A549 (cell line): ENCODE measurements around the gene RNF213. TPM values are rescaled to one million over a fixed set of nuclear protein-coding genes. Genes with fewer than 3 reads are reported as not detected.

Experiments used
- ATAC-seq, 2 experiments: fragments of 200-7000 bp in 1 of 2; fragments of >200 bp in 1 of 2; cut with Nextera tagmentation in 1 of 2; cut with Tn5 transposase in 1 of 2; 3 replicates each; pipeline versions ENCODE4 v1.8.0 to v1.9.1; 2018 to 2020; ENCODE audit warnings: mild to moderate bottlenecking in 1 of 2, moderate library complexity in 1 of 2
- CTCF ChIA-PET: fragments of 300-600 bp; sonication (Branson Sonifier 250); formaldehyde crosslinking; extraction: SDS; loops from one replicate; lab custom pipeline; 2021; ENCODE audit warnings: antibody characterized with exemption, inconsistent platforms; lab: Yijun Ruan, JAX
- POLR2A ChIA-PET: fragments of 350-600 bp; formaldehyde crosslinking; extraction: SDS; loops from one replicate; lab custom pipeline; 2021; ENCODE audit warnings: antibody characterized with exemption, inconsistent platforms; lab: Yijun Ruan, JAX
- DNase-seq, 2 experiments: peaks; one replicate each; pipeline versions ENCODE4 v3.0.0 to v3.0.0-alpha.2; 2011 to 2016; ENCODE audit warnings: low read depth in 1 of 2, low spot score in 1 of 2
- FAIRE-seq: peaks from 2 replicates; lab custom pipeline; 2011; peaks lifted over from hg19 to GRCh38; lab: Jason Lieb, UNC
- H3K27ac ChIP-seq, 2 experiments: fragments of >200 bp; sonication (Bioruptor Twin); formaldehyde crosslinking; 3 replicates each; pipeline ENCODE4 v1.5.1; 2016 to 2017
- H3K4me1 ChIP-seq: fragments of >200 bp; sonication (Bioruptor Twin); formaldehyde crosslinking; 3 replicates; pipeline ENCODE4 v1.6.1; 2016
- H3K4me2 ChIP-seq: fragments of >200 bp; sonication (Bioruptor Twin); formaldehyde crosslinking; 3 replicates; pipeline ENCODE4 v1.6.1; 2016
- H3K4me3 ChIP-seq: fragments of >200 bp; sonication (Bioruptor Twin); formaldehyde crosslinking; 3 replicates; pipeline ENCODE4 v1.5.1; 2016
- H3K9me3 ChIP-seq: fragments of >200 bp; sonication (Bioruptor Twin); formaldehyde crosslinking; 3 replicates; pipeline ENCODE4 v1.6.1; 2016
- ATOH8 ChIP-seq: fragments of 250-450 bp; sonication (Bioruptor Pico); IDR thresholded peaks from 2 replicates; pipeline ENCODE4 v1.5.0; 2020; ENCODE audit warnings: low read depth, mild to moderate bottlenecking, moderate library complexity
- CEBPB ChIP-seq, 2 experiments: fragments of >200 bp in 1 of 2; sonication (Bioruptor Twin) in 1 of 2; formaldehyde crosslinking in 1 of 2; IDR thresholded peaks; 2 replicates each; pipeline ENCODE4 v1.6.1; 2012 to 2016
- CHD4 ChIP-seq: fragments of 200-600 bp; sonication (generic); IDR thresholded peaks from 2 replicates; pipeline ENCODE4 v1.6.1; 2016; ENCODE audit warnings: antibody characterized with exemption, mild to moderate bottlenecking, borderline replicate concordance
- ESRRA ChIP-seq: fragments of 150-350 bp; IDR thresholded peaks from 2 replicates; pipeline ENCODE4 v1.6.1; 2014; ENCODE audit warnings: mild to moderate bottlenecking, low read length, borderline replicate concordance
- GATA3 ChIP-seq: IDR thresholded peaks from 2 replicates; pipeline ENCODE4 v1.6.1; 2012; ENCODE audit warnings: borderline replicate concordance
- JUNB ChIP-seq: fragments of >200 bp; sonication (Bioruptor Twin); formaldehyde crosslinking; IDR thresholded peaks from 2 replicates; pipeline ENCODE4 v1.6.1; 2016
- KDM1A ChIP-seq: fragments of 200-600 bp; sonication (generic); IDR thresholded peaks from 2 replicates; pipeline ENCODE4 v1.6.1; 2016; ENCODE audit warnings: low read depth, mild to moderate bottlenecking
- MYC ChIP-seq: IDR thresholded peaks from 2 replicates; pipeline ENCODE4 v1.6.1; 2012; ENCODE audit warnings: mild to moderate bottlenecking, inconsistent platforms, low read length, improper control_type of control experiment, borderline replicate concordance
- PBX3 ChIP-seq: IDR thresholded peaks from 2 replicates; pipeline ENCODE4 v1.6.1; 2012
- RARB ChIP-seq: fragments of 250-450 bp; sonication (Bioruptor Pico); IDR thresholded peaks from 2 replicates; pipeline ENCODE4 v1.8.0; 2021; ENCODE audit warnings: mild to moderate bottlenecking, moderate library complexity
- RNF2 ChIP-seq: fragments of 200-600 bp; sonication (generic); IDR thresholded peaks from 2 replicates; pipeline ENCODE4 v1.6.1; 2016; ENCODE audit warnings: low read depth, mild to moderate bottlenecking, antibody characterized with exemption, moderate library complexity, borderline replicate concordance
- ZC3H11A ChIP-seq: fragments of 450-650 bp; IDR thresholded peaks from 2 replicates; pipeline ENCODE4 v1.6.1; 2014; ENCODE audit warnings: antibody characterized with exemption, mild to moderate bottlenecking
- ZFP36 ChIP-seq: fragments of 450-650 bp; IDR thresholded peaks from 2 replicates; pipeline ENCODE4 v1.6.1; 2014; ENCODE audit warnings: borderline replicate concordance; ENCODE audit not compliant: partially characterized antibody
- WGBS: methylation state at CpG from one replicate; pipeline ENCODE4 v1.1.6; 2017; ENCODE audit errors: missing lambda C conversion rate; 5-methylcytosine and 5-hydroxymethylcytosine counted together
- polyA plus RNA-seq, 4 experiments: library from polyadenylated mRNA; depleted of rRNA in 3 of 4; stranded (reverse); fragments of >200 nt; fragmentation: RNase III in 1 of 4; extraction: RNeasy Plus Mini Kit Qiagen cat#74134 plus additional on column Dnase treatment in 1 of 4; gene quantifications; 2 replicates in 3 of 4; 3 replicates in 1 of 4; pipeline ENCODE4 v1.2.3, GENCODE V29; 2011 to 2017
- TF ChIP-seq, protein P1 (sequence below): IDR thresholded peaks from 2 replicates; pipeline ENCODE4 v1.6.1; 2012; ENCODE audit warnings: low read depth, borderline replicate concordance
- TF ChIP-seq, protein P2 (sequence below): IDR thresholded peaks from 2 replicates; pipeline ENCODE4 v1.6.1; 2012
- TF ChIP-seq, protein P3 (sequence below): fragments of >200 bp; sonication (Bioruptor Twin); formaldehyde crosslinking; IDR thresholded peaks from 2 replicates; pipeline ENCODE4 v1.6.1; 2016
- TF ChIP-seq, protein P4 (sequence below): fragments of 200-600 bp; sonication (generic); IDR thresholded peaks from 2 replicates; pipeline ENCODE4 v1.6.1; 2016; ENCODE audit warnings: antibody characterized with exemption, mild to moderate bottlenecking, moderate library complexity
- TF ChIP-seq, protein P5 (sequence below): fragments of >200 bp; sonication (Bioruptor Twin); formaldehyde crosslinking; IDR thresholded peaks from 3 replicates; pipeline ENCODE4 v1.6.1; 2016

Gene RNF213
- polyA plus RNA-seq, 2 of the 4 experiments (the other 2 are of a cell fraction), result 59.1 to 127 TPM

DNA sequence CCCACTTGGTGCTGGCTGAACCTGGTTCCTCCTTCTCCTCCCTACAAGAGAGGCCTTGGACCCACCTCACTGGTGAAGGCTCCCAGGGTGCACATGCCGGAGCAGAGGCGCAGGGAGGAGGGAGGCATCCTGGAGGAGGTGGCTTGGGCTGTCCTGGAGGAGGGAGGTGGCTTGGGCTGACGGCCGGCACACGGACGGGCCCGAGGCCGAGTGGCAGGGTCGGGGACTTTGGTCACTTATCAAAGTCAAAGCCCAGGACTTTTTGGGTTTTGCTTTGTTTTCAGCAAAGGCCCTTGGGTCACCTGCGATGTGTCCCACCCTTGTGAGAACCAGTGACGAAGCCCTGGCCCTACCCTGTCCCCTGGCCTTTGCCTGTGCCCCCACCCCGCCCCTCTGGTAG lies 182.8 kb downstream of the RNF213 start:
- POLR2A ChIA-PET, result interaction anchor here (1.8 kb wide), 1 partner anchor 11 kb away, joined by 18 read pairs; no protein-coding TSS in a partner anchor
- no peak overlapping the region for H3K4me3 ChIP-seq
- WGBS, result 32% methylated on average over 10 of the region's 12 CpGs
- H3K9me3 ChIP-seq, result no peaks in the 10 kb centered on the region
- H3K27ac ChIP-seq, result no peak overlapping the region
- H3K4me1 ChIP-seq, result peaks cover 6% of the 10 kb centered on the region; the same call in 1 of the 3 replicates
- FAIRE-seq (no peak), ATAC-seq (0 out of 6 replicates have a peak, but pooled peaks of 1 of the 2 experiments have one; percentile 11), DNase-seq (no peak)
- TF ChIP-seq ZFP36, result peak; percentile 10
- no peak for TF ChIP-seq ATOH8 (CRISPR knock-in tag)
- CTCF ChIA-PET, result interaction anchor here (2.3 to 8.3 kb wide), 2 partner anchors 15 to 18 kb away, joined by 5 to 85 read pairs; no protein-coding TSS in a partner anchor
- H3K4me2 ChIP-seq, result no peak overlapping the region

GRCh38 chr17:80443916-80444643 lies 183.4 kb downstream of the RNF213 start:
- Histone ChIP-seq H3K4me2 (no peak overlapping the region), H3K27ac (no peak overlapping the region)
- no peak for DNase-seq
- FAIRE-seq, result no peak
- ChIA-PET CTCF (interaction anchor here (0.9 to 1.4 kb wide), 3 partner anchors 11 to 17 kb away, joined by 3 to 5 read pairs (median 4); no protein-coding TSS in a partner anchor), POLR2A (interaction anchor here (1.8 kb wide), 1 partner anchor 11 kb away, joined by 18 read pairs; no protein-coding TSS in a partner anchor)
- TF ChIP-seq, protein P1, sequence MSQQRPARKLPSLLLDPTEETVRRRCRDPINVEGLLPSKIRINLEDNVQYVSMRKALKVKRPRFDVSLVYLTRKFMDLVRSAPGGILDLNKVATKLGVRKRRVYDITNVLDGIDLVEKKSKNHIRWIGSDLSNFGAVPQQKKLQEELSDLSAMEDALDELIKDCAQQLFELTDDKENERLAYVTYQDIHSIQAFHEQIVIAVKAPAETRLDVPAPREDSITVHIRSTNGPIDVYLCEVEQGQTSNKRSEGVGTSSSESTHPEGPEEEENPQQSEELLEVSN, result no peak
- TF ChIP-seq PBX3 (no peak), CHD4 (no peak), ZFP36 (no peak), KDM1A (no peak), ESRRA (no peak), RNF2 (no peak), RARB (no peak), MYC (no peak), GATA3 (no peak), CEBPB (IDR thresholded peaks at IDR 0.05) (no peak), ZC3H11A (no peak), JUNB (no peak)
- TF ChIP-seq, protein P2, sequence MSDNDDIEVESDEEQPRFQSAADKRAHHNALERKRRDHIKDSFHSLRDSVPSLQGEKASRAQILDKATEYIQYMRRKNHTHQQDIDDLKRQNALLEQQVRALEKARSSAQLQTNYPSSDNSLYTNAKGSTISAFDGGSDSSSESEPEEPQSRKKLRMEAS, result no peak
- TF ChIP-seq, protein P3, sequence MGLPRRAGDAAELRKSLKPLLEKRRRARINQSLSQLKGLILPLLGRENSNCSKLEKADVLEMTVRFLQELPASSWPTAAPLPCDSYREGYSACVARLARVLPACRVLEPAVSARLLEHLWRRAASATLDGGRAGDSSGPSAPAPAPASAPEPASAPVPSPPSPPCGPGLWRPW, result no peak
- TF ChIP-seq, protein P4, sequence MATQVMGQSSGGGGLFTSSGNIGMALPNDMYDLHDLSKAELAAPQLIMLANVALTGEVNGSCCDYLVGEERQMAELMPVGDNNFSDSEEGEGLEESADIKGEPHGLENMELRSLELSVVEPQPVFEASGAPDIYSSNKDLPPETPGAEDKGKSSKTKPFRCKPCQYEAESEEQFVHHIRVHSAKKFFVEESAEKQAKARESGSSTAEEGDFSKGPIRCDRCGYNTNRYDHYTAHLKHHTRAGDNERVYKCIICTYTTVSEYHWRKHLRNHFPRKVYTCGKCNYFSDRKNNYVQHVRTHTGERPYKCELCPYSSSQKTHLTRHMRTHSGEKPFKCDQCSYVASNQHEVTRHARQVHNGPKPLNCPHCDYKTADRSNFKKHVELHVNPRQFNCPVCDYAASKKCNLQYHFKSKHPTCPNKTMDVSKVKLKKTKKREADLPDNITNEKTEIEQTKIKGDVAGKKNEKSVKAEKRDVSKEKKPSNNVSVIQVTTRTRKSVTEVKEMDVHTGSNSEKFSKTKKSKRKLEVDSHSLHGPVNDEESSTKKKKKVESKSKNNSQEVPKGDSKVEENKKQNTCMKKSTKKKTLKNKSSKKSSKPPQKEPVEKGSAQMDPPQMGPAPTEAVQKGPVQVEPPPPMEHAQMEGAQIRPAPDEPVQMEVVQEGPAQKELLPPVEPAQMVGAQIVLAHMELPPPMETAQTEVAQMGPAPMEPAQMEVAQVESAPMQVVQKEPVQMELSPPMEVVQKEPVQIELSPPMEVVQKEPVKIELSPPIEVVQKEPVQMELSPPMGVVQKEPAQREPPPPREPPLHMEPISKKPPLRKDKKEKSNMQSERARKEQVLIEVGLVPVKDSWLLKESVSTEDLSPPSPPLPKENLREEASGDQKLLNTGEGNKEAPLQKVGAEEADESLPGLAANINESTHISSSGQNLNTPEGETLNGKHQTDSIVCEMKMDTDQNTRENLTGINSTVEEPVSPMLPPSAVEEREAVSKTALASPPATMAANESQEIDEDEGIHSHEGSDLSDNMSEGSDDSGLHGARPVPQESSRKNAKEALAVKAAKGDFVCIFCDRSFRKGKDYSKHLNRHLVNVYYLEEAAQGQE, result no peak
- TF ChIP-seq, protein P5, sequence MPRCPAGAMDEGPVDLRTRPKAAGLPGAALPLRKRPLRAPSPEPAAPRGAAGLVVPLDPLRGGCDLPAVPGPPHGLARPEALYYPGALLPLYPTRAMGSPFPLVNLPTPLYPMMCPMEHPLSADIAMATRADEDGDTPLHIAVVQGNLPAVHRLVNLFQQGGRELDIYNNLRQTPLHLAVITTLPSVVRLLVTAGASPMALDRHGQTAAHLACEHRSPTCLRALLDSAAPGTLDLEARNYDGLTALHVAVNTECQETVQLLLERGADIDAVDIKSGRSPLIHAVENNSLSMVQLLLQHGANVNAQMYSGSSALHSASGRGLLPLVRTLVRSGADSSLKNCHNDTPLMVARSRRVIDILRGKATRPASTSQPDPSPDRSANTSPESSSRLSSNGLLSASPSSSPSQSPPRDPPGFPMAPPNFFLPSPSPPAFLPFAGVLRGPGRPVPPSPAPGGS, result no peak
- TF ChIP-seq, all 56 proteins: peak for 0
- WGBS, result 52% methylated on average over 29 of the region's 31 CpGs
- no peaks in the 10 kb centered on the region for H3K9me3 ChIP-seq
- peaks cover 6% of the 10 kb centered on the region; the same call in 1 of the 3 replicates for H3K4me1 ChIP-seq
- no peak for ATAC-seq
- H3K4me3 ChIP-seq, result no peak overlapping the region
